Neural cell (in vitro differentiated cells): ENCODE measurements around the gene PTGFR. TPM values are rescaled to one million over a fixed set of nuclear protein-coding genes. Genes with fewer than 3 reads are reported as not detected.

ENCODE experiments used
- polyA plus RNA-seq: library from polyadenylated mRNA; depleted of rRNA; stranded (reverse); fragments of >200 nt; gene quantifications from 2 replicates; pipeline ENCODE4 v1.2.3, GENCODE V29; 2014

PTGFR gene
- polyA plus RNA-seq, 1 donor from 2014 or later = 0.54 TPM

Other genes starting within 250 kb of the PTGFR start
- gene IFI44L, start 129.5 kb downstream of the PTGFR start, polyA plus RNA-seq = 0.10 TPM in 1 of 2 replicates, not detected in the other
- gene IFI44, start 158.9 kb downstream of the PTGFR start, polyA plus RNA-seq = not detected in 2 replicates